Measurements from ENCODE around the gene ZNF324.
A peak's percentile ranks its signal among the peaks of the same experiment; 100 is the strongest.
"Not testable (repeated sequence)": the region's sequence is repeated elsewhere in the genome, so short reads cannot be mapped to it uniquely, and the experiment has no call there.

ZNF324 gene

GRCh38 chr19:58456111-58456510, 10.8 kb upstream of the ZNF324 start:
- Mint-ChIP-seq H3K9me3 (no peaks in the 10 kb centered on the region), H3K4me3 (no peak overlapping the region), H3K36me3 (peaks cover 38 to 60% of the 10 kb centered on the region in 2 donors), H3K4me1 (peaks cover 16 to 21% of the 10 kb centered on the region in 2 donors), H3K27me3 (no peaks in the 10 kb centered on the region), H3K27ac (no peak overlapping the region)
- DNase-seq (no peak), ATAC-seq (replicated peaks) (no peak)

GRCh38 chr19:58460039-58460438, 6.8 kb upstream of the ZNF324 start:
- no peak for DNase-seq
- no peaks in the 10 kb centered on the region for H3K9me3 Mint-ChIP-seq
- no peak for ATAC-seq (replicated peaks)
- H3K36me3 Mint-ChIP-seq: peaks cover 25 to 42% of the 10 kb centered on the region in 2 donors
- H3K27me3 Mint-ChIP-seq: no peaks in the 10 kb centered on the region
- no peak overlapping the region for H3K4me3 Mint-ChIP-seq
- peaks cover 0 to 11% of the 10 kb centered on the region in 2 donors for H3K4me1 Mint-ChIP-seq
- no peak overlapping the region for H3K27ac Mint-ChIP-seq

GRCh38 chr19:58466089-58466759, 656 bp upstream of the ZNF324 start:
- H3K27me3 Mint-ChIP-seq: no peaks in the 10 kb centered on the region
- H3K36me3 Mint-ChIP-seq: peaks cover 13 to 28% of the 10 kb centered on the region in 2 donors
- H3K9me3 Mint-ChIP-seq: no peaks in the 10 kb centered on the region
- H3K27ac Mint-ChIP-seq: peak overlapping the region; percentile 94
- peak; percentile 18 for DNase-seq
- peak; percentile 14 to 18 for ATAC-seq (replicated peaks)
- H3K4me1 Mint-ChIP-seq: peaks cover 20 to 31% of the 10 kb centered on the region in 2 donors
- H3K4me3 Mint-ChIP-seq: peak overlapping the region; percentile 83 to 96

DNA sequence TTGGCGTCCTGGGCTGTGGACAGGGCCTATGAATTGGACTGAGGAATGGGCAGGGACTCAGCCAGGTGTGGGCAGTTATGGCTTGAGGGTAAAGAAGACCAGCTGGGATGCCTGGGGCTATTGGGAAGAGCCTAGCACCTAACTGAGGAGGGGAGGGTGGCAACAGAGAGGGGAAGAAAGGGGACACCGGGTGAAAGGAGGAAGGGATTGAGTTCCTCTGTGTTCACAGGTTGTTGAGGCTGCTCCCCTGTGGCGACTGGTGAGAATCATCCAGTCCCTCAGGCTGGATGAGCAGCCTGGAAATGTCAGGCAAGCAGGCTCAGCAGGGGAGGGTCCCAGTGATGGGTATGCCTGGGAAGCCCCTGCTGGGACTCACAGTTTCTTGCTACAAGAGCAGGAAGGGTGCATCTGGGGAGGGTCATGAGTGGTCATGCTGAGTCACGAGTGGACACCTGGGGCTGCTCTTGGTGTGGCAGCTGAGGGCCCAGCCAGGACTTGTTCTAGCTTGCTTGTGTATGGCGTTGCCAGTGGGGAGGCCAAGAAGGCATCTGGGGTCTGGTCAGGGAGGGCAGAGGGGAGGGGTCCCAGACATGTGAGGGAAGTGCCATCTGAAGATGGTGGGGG, 1.4 kb downstream of the ZNF324 start:
- ATAC-seq (replicated peaks): no peak
- Mint-ChIP-seq H3K36me3 (peaks cover 25 to 44% of the 10 kb centered on the region in 2 donors), H3K9me3 (no peaks in the 10 kb centered on the region), H3K27ac (peak overlapping the region; percentile 52), H3K4me1 (peaks cover 20 to 35% of the 10 kb centered on the region in 2 donors), H3K27me3 (no peaks in the 10 kb centered on the region), H3K4me3 (peak overlapping the region; percentile 83 to 96)
- DNase-seq: no peak

GRCh38 chr19:58469241-58470013, 2.5 kb downstream of the ZNF324 start:
- H3K9me3 Mint-ChIP-seq: no peaks in the 10 kb centered on the region
- no peak overlapping the region for H3K27ac Mint-ChIP-seq
- no peaks in the 10 kb centered on the region for H3K27me3 Mint-ChIP-seq
- peaks cover 27 to 45% of the 10 kb centered on the region in 2 donors for H3K36me3 Mint-ChIP-seq
- no peak for DNase-seq
- ATAC-seq (replicated peaks): no peak
- H3K4me3 Mint-ChIP-seq: peak overlapping the region; percentile 25 to 30
- peaks cover 22 to 36% of the 10 kb centered on the region in 2 donors for H3K4me1 Mint-ChIP-seq

DNA sequence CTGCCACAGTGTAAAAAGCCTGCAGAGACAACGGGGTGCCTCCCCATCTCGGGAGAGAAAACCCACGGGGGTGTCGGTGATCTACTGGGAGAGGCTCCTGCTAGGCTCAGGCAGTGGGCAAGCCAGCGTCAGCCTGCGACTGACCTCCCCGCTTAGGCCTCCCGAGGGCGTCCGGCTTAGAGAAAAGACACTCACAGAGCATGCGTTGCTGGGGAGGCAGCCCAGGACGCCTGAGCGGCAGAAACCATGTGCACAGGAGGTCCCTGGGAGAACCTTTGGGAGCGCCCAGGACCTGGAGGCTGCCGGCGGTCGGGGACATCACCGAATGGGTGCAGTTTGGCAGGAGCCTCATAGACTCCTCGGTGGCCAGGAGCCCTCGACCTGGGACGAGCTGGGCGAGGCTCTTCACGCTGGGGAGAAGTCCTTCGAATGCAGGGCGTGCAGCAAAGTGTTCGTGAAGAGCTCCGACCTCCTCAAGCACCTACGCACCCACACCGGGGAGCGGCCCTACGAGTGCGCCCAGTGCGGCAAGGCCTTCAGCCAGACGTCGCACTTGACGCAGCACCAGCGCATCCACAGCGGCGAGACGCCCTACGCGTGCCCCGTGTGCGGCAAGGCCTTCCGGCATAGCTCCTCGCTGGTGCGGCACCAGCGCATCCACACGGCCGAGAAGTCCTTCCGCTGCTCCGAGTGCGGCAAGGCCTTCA, 4.1 kb downstream of the ZNF324 start:
- not testable (repeated sequence) for H3K27ac Mint-ChIP-seq; H3K27me3 Mint-ChIP-seq; ATAC-seq (replicated peaks); H3K9me3 Mint-ChIP-seq; DNase-seq; H3K4me3 Mint-ChIP-seq
- Mint-ChIP-seq H3K36me3 (peaks cover 31 to 47% of the 10 kb centered on the region in 2 donors), H3K4me1 (peaks cover 28 to 45% of the 10 kb centered on the region in 2 donors)

DNA sequence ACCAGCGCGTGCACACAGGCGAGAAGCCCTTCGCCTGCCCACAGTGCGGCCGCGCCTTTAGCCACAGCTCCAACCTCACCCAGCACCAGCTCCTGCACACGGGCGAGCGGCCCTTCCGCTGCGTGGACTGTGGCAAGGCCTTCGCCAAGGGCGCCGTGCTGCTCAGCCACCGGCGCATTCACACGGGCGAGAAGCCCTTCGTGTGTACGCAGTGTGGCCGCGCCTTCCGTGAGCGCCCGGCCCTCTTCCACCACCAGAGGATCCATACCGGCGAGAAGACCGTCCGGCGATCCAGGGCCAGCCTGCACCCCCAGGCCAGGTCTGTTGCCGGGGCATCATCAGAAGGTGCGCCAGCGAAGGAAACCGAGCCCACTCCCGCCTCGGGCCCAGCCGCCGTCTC, 4.9 kb downstream of the ZNF324 start:
- no peak for DNase-seq
- Mint-ChIP-seq H3K4me1 (peaks cover 30 to 47% of the 10 kb centered on the region in 2 donors), H3K36me3 (peaks cover 31 to 47% of the 10 kb centered on the region in 2 donors), H3K27me3 (no peaks in the 10 kb centered on the region), H3K4me3 (no peak overlapping the region), H3K9me3 (no peaks in the 10 kb centered on the region), H3K27ac (no peak overlapping the region)
- no peak for ATAC-seq (replicated peaks)

GRCh38 chr19:58473775-58474174, 6.9 kb downstream of the ZNF324 start:
- ATAC-seq (replicated peaks): no peak

DNA sequence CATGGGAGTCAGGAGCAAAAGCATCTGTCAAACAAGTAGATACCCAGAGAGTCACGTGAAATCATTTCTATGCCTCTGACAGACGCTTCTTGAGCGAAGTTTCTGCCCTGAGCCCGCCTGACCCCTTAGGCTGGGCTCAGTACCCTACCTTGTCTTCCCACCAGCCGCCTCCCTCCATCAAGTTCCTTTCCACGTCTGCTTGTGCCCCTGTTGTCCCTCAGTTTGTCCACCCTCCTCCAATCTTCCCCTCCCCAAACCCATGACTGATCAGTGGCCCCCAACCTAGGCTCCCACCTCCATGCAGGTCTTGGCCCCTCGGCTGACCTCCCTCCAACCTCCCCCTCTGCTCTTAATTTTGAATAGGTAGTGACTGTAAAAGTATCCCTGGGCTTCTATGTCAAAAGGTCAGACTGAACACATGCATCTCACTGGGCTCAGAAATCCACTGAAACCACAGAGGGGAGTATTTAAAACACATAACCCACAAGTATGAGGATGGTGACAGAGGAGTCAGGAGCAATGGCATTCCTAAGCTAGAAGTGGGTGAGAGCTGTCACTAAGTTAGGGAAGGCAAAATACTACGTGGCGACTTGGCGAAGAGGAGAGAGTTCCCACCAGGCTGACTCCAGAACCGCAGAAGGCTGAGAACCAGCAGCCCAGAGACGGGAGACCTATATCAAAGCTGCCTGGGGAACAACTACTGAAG, 7.6 kb downstream of the ZNF324 start:
- ATAC-seq (replicated peaks) (no peak), DNase-seq (no peak)
- Mint-ChIP-seq H3K27ac (peak overlapping the region; percentile 43), H3K4me3 (peak overlapping the region; percentile 23 to 46), H3K36me3 (peaks cover 28 to 44% of the 10 kb centered on the region in 2 donors), H3K27me3 (no peaks in the 10 kb centered on the region), H3K9me3 (no peaks in the 10 kb centered on the region), H3K4me1 (peaks cover 27 to 46% of the 10 kb centered on the region in 2 donors)

More at GRCh38 chr19:58473775-58474174, 6.9 kb downstream of the ZNF324 start:
- DNase-seq: no peak
- Mint-ChIP-seq H3K27me3 (no peaks in the 10 kb centered on the region), H3K27ac (peak overlapping the region; percentile 37), H3K4me3 (peak overlapping the region in 1 of 2 donors; percentile 23), H3K4me1 (peaks cover 28 to 46% of the 10 kb centered on the region in 2 donors), H3K36me3 (peaks cover 24 to 38% of the 10 kb centered on the region in 2 donors), H3K9me3 (no peaks in the 10 kb centered on the region)

DNA sequence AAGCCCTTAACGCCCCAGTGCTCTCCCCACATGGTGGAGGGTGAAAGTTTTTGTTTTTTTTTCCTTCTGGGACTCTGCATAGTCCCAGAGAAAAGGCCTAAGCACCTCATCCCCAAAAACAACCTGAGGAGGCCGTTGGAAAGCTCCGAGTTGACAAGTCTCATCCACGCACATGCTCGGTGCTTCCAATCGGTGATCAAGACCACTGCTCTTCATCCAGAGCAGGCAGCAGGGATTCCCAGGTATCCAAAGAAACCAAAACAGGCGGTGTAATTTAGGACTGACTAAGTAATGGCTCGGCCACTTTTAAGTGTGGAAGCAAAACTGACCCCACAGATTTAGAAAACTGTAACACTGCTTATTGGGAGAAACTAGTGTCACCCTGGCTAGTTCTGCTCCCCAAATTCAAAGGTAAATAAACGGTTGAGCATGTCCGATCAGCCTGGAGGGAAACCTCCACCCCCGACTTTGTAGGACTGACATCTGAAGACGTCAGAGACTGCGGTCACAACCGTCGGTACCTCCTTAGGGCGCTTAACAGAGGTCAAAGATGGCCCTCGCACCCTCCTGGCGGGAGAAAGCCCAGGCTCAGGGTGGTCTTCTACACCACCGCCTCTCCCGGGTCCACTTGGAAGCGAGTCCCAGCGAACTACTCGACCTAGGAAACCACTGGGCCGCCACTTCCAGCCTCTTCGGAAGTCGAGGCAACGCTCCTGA, 8.3 kb downstream of the ZNF324 start:
- peaks cover 24 to 46% of the 10 kb centered on the region in 2 donors for H3K4me1 Mint-ChIP-seq
- peak overlapping the region; percentile 99 for H3K27ac Mint-ChIP-seq
- peak overlapping the region; percentile 93 to 98 for H3K4me3 Mint-ChIP-seq
- DNase-seq: no peak
- H3K36me3 Mint-ChIP-seq: peaks cover 30 to 42% of the 10 kb centered on the region in 2 donors
- H3K27me3 Mint-ChIP-seq: no peaks in the 10 kb centered on the region
- peak; percentile 21 to 38 for ATAC-seq (replicated peaks)
- no peaks in the 10 kb centered on the region for H3K9me3 Mint-ChIP-seq

- peak within 1 kb of the TSS; percentile 93 to 98 for H3K4me3 Mint-ChIP-seq
Measured at GRCh38 chr19:58475714-58476497, 9.0 kb downstream of the ZNF324 start, which contains the start of gene ZNF446. ZNF446 (plus strand) TSS chr19:58476352; CDS start chr19:58477219, 867 bp downstream.

DNA sequence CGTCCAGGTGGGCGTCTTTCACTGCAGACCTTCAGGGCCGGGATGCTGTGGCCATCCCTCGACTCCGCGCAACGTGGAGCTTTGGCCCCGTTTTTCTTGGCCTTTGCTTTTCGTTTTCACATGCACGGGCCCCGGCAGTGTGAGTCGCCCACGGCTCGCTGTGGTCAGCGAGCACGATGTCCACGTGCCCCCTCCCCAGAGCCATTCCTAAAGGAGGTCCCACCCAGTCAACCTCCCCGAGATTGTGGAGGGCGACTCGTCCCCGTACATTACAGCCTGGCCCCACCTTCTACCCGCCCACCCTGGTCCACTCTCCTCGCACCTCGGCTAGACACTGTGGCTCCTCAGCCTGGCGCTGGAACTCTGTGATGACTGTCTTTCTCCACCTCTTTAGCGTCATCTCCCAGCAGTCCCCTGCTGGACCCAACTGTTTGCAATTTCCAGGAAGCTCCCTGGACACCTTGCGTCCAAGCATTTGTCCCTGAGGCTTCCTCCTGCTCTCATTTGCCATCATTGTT, 9.7 kb downstream of the ZNF324 start:
- ATAC-seq (replicated peaks): peak; percentile 3 to 8
- DNase-seq: no peak
- H3K4me1 Mint-ChIP-seq: peaks cover 26 to 51% of the 10 kb centered on the region in 2 donors
- H3K9me3 Mint-ChIP-seq: no peaks in the 10 kb centered on the region
- H3K27ac Mint-ChIP-seq: peak overlapping the region; percentile 99
- no peaks in the 10 kb centered on the region for H3K27me3 Mint-ChIP-seq
- H3K4me3 Mint-ChIP-seq: peak overlapping the region; percentile 93 to 98
- H3K36me3 Mint-ChIP-seq: peaks cover 29 to 43% of the 10 kb centered on the region in 2 donors

More at GRCh38 chr19:58475714-58476497, 9.0 kb downstream of the ZNF324 start, which contains the start of gene ZNF446:
- DNase-seq (peak; percentile 95), ATAC-seq (replicated peaks) (peak; percentile 88 to 91)
- Mint-ChIP-seq H3K27ac (peak within 1 kb of the TSS; percentile 99), H3K4me1 (peaks cover 25 to 48% of the 10 kb centered on the region in 2 donors), H3K36me3 (peaks cover 25 to 38% of the 10 kb centered on the region in 2 donors), H3K27me3 (no peaks in the 10 kb centered on the region), H3K9me3 (no peaks in the 10 kb centered on the region)

Data from stimulated activated naive B cell treated with anti-CD40 and anti-IgM and Interleukin-4, amounts not matched to agents 10 μg/mL and 1 μg/mL and 100 μg/mL, for 72 hours (primary cell).